GM12874 (cell line): Measurements from ENCODE around the gene CACNA2D3.

ENCODE experiments used
- CTCF ChIP-seq: IDR thresholded peaks from 2 replicates; pipeline ENCODE4 v1.5.1; 2011; ENCODE audit warnings: low read depth, mild to moderate bottlenecking, control low read depth, low read length, moderate library complexity; ENCODE audit not compliant: insufficient read depth

CACNA2D3 gene

GRCh38 chr3:54962200-54962599 lies 839.8 kb downstream of the CACNA2D3 start:
- no peak for TF ChIP-seq CTCF

- no peak for TF ChIP-seq CTCF
Measured at GRCh38 chr3:54963641-54964040, 841.3 kb downstream of the CACNA2D3 start.

GRCh38 chr3:54964081-54964480 lies 841.7 kb downstream of the CACNA2D3 start:
- no peak for TF ChIP-seq CTCF

- no peak for TF ChIP-seq CTCF
Measured at GRCh38 chr3:54965746-54966145, 843.4 kb downstream of the CACNA2D3 start.

- no peak for TF ChIP-seq CTCF
Measured at GRCh38 chr3:54966979-54967378, 844.6 kb downstream of the CACNA2D3 start.

GRCh38 chr3:54967731-54968161 lies 845.4 kb downstream of the CACNA2D3 start:
- no peak for TF ChIP-seq CTCF

- no peak for TF ChIP-seq CTCF
Measured at GRCh38 chr3:54968546-54969172, 846.3 kb downstream of the CACNA2D3 start.
